ENCODE results near the gene ENTPD8. TPM values are rescaled to one million over a fixed set of nuclear protein-coding genes. Genes with fewer than 3 reads are reported as not detected.
"Not testable (repeated sequence)": the region's sequence is repeated elsewhere in the genome, so short reads cannot be mapped to it uniquely, and the experiment has no call there.

ENTPD8 gene
- total RNA-seq, 4 donors from 2014 or later: not detected

DNA sequence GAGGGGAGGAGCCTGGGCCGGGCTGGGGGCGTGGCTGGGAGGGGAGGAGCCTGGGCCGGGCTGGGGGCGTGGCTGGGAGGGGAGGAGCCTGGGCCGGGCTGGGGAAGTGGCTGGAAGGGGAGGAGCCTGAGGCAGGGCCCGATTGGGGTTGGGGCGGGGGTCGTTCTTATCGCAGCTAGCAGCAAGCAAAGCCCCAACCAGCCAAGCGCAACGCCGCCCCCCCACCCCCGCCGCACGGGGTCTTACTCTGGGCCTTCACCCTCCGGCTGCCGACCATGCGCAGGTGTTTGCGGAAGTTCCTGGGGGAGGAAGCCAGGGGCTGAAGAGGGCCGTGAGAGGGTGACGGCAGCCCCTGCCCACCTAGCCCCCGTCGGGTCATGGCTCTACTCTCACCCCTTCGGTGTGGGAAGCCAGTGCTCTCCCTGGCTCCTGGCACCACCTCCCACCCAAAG lies 13.0 kb upstream of the ENTPD8 start:
- DNase-seq (ENCODE audit: low spot score in 2 of 2): peak; percentile 75 to 95
- whole genome bisulfite sequencing, 2 donors: 7 to 20% methylated on average over 9 to 16 of the region's 24 CpGs
- intact Hi-C loops (cut with DNase I; ENCODE audit: low total_unique reads): no loop called here
- H3K4me3 ChIP-seq (ENCODE audit: low read depth, poor library complexity, severe bottlenecking): peak overlapping the region; percentile 26
- TF ChIP-seq CTCF (IDR thresholded peaks at IDR 0.05): no peak
- TF ChIP-seq POLR2A (IDR thresholded peaks at IDR 0.05): no peak

DNA sequence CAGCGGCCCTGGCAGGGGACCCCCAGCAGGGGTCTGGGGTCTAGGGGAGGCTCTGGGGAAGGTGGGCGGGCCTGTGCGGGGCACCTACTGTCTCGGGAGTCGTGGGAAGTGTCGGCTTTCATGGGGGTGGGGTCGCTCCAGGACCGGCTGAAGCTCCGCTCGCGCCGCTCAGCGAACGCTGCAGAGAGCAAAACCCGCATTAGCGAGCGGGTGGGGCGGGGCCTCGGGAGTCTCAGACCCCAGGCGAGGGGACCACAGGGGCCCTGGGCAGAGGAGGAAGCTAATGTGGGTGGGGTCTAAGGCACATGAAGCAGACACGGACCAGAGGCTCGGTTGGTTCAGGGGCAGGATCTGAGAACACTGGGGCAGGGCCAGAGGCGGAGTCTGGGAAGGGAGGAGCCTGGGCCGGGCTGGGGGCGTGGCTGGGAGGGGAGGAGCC lies 12.5 kb upstream of the ENTPD8 start:
- no peak overlapping the region for H3K4me3 ChIP-seq (ENCODE audit: low read depth, poor library complexity, severe bottlenecking)
- no peak for TF ChIP-seq POLR2A (IDR thresholded peaks at IDR 0.05)
- no peak for TF ChIP-seq CTCF (IDR thresholded peaks at IDR 0.05)
- DNase-seq (ENCODE audit: low spot score in 2 of 2): peak; percentile 81 to 95
- WGBS, 2 donors: 23 to 28% methylated on average over 24 to 25 of the region's 25 CpGs
- intact Hi-C loops (cut with DNase I; ENCODE audit: low total_unique reads): no loop called here

- TF ChIP-seq POLR2A (IDR thresholded peaks at IDR 0.05) (no peak), CTCF (IDR thresholded peaks at IDR 0.05) (no peak)
- intact Hi-C loops (cut with DNase I; ENCODE audit: low total_unique reads): no loop called here
- no peak overlapping the region for H3K4me3 ChIP-seq (ENCODE audit: low read depth, poor library complexity, severe bottlenecking)
- WGBS, 2 donors: 76 to 95% methylated on average over 22 to 30 of the region's 43 CpGs
- peak in 1 of 2 donors; percentile 89 for DNase-seq (ENCODE audit: low spot score in 2 of 2)
These were observed 11.8 kb upstream of the ENTPD8 start for GRCh38 chr9:137452761-137453642.

DNA sequence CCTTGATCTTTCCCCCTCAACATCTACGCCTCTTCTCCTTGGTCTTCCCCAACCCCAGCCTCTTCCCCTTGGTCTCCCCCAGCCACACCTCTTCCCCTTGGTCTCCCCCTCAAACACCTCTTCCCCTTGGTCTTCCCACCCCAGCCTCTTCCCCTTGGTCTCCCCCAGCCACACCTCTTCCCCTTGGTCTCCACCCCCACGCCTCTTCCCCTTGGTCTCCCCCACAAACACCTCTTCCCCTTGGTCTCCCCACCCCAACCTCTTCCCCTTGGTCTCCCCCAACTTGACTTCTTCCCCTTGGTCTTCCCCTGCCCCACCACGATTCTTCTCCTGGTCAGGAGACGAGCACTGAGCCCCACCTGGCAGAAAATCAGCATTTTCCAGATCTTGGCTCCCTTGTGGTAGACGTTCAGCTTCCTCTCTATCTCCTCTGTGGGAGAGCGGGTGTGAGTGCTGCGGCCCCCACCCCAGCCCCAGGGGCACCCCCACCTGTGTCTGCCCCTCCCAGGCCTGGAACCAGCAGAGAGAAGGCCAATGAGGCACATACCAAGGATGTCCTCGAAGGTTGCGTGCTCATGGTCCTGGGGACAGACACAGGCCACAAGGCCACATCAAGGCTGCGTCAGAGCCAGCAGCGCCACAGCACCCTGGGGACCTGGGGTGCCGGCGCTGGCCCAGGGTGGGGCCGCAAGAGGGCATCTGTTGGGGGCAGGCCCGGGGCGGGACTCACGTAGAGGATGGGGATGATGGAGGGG lies 11.0 kb upstream of the ENTPD8 start:
- no peak overlapping the region for H3K4me3 ChIP-seq (ENCODE audit: low read depth, poor library complexity, severe bottlenecking)
- peak in 1 of 2 donors; percentile 86 for DNase-seq (ENCODE audit: low spot score in 2 of 2)
- intact Hi-C loops (cut with DNase I; ENCODE audit: low total_unique reads): no loop called here
- 88 to 91% methylated on average over 16 to 17 of the region's 17 CpGs for WGBS, 2 donors
- TF ChIP-seq POLR2A (IDR thresholded peaks at IDR 0.05): no peak
- TF ChIP-seq CTCF (IDR thresholded peaks at IDR 0.05): no peak

GRCh38 chr9:137451264-137452005 lies 10.3 kb upstream of the ENTPD8 start:
- H3K4me3 ChIP-seq (ENCODE audit: low read depth, poor library complexity, severe bottlenecking); intact Hi-C loops (cut with DNase I; ENCODE audit: low total_unique reads): not testable (repeated sequence)
- DNase-seq (ENCODE audit: low spot score in 2 of 2): peak in 1 of 2 donors; percentile 20
- 87 to 90% methylated on average over 6 to 7 of the region's 31 CpGs for WGBS, 2 donors

- WGBS, 2 donors: 88 to 97% methylated on average over 6 to 17 of the region's 24 CpGs
- DNase-seq (ENCODE audit: low spot score in 2 of 2); intact Hi-C loops (cut with DNase I; ENCODE audit: low total_unique reads); H3K4me3 ChIP-seq (ENCODE audit: low read depth, poor library complexity, severe bottlenecking): not testable (repeated sequence)
These were observed 9.5 kb upstream of the ENTPD8 start for GRCh38 chr9:137450539-137451222.

Data from lower leg skin (tissue), 4 donors.